Astrocyte (in vitro differentiated cells and primary cell): ENCODE results near the gene USF3. TPM values are rescaled to one million over a fixed set of nuclear protein-coding genes. Genes with fewer than 3 reads are reported as not detected.

Experiments
- DNase-seq: peaks from one replicate; pipeline ENCODE4 v3.0.0-alpha.2; 2010; ENCODE audit warnings: low read depth
- FAIRE-seq: peaks from 2 replicates; lab custom pipeline; 2011; peaks lifted over from hg19 to GRCh38; lab: Jason Lieb, UNC
- H2AFZ ChIP-seq: 2 replicates; pipeline ENCODE4 v1.6.0; 2012; ENCODE audit warnings: low read depth, low read length, inconsistent platforms
- H3K27ac ChIP-seq: 2 replicates; pipeline ENCODE4 v1.5.1; 2011; ENCODE audit warnings: low read depth, low read length, inconsistent platforms
- H3K27me3 ChIP-seq: 2 replicates; pipeline ENCODE4 v1.6.0; 2011; ENCODE audit warnings: low read length, inconsistent platforms; ENCODE audit not compliant: insufficient read depth
- H3K36me3 ChIP-seq: 2 replicates; pipeline ENCODE4 v1.5.1; 2011; ENCODE audit warnings: low read length, inconsistent platforms; ENCODE audit not compliant: insufficient read depth
- H3K4me1 ChIP-seq: 2 replicates; pipeline ENCODE4 v1.5.1; 2011; ENCODE audit warnings: low read length, inconsistent platforms; ENCODE audit not compliant: insufficient read depth
- H3K4me2 ChIP-seq: 2 replicates; pipeline ENCODE4 v1.6.0; 2012; ENCODE audit warnings: low read length, inconsistent platforms
- H3K4me3 ChIP-seq: 2 replicates; pipeline ENCODE4 v1.5.1; 2011; ENCODE audit warnings: low read depth, mild to moderate bottlenecking, low read length, inconsistent platforms; ENCODE audit not compliant: insufficient read depth
- H3K79me2 ChIP-seq: 2 replicates; pipeline ENCODE4 v1.6.0; 2012; ENCODE audit warnings: mild to moderate bottlenecking, low read length, inconsistent platforms; ENCODE audit not compliant: insufficient read depth
- H3K9ac ChIP-seq: 2 replicates; pipeline ENCODE4 v1.6.0; 2012; ENCODE audit warnings: mild to moderate bottlenecking, low read length, inconsistent platforms
- H3K9me3 ChIP-seq: 2 replicates; pipeline ENCODE4 v1.5.1; 2012; ENCODE audit warnings: low read depth, mild to moderate bottlenecking, low read length, inconsistent platforms; ENCODE audit not compliant: insufficient read depth
- H4K20me1 ChIP-seq: 2 replicates; pipeline ENCODE4 v1.6.0; 2012; ENCODE audit warnings: low read length, inconsistent platforms; ENCODE audit not compliant: insufficient read depth
- H3K27ac Mint-ChIP-seq: one replicate; pipeline ENCODE4 v1.8.0; 2021; ENCODE audit warnings: mild to moderate bottlenecking, mixed read lengths; ENCODE audit not compliant: unreplicated experiment
- H3K27me3 Mint-ChIP-seq: one replicate; pipeline ENCODE4 v1.8.0; 2021; ENCODE audit warnings: low read depth, mixed read lengths; ENCODE audit not compliant: unreplicated experiment
- H3K36me3 Mint-ChIP-seq: one replicate; pipeline ENCODE4 v1.8.0; 2021; ENCODE audit warnings: low read depth, mixed read lengths; ENCODE audit not compliant: unreplicated experiment
- H3K4me1 Mint-ChIP-seq: one replicate; pipeline ENCODE4 v1.8.0; 2021; ENCODE audit warnings: low read depth, mixed read lengths; ENCODE audit not compliant: unreplicated experiment
- H3K4me3 Mint-ChIP-seq: one replicate; pipeline ENCODE4 v1.8.0; 2021; ENCODE audit warnings: mild to moderate bottlenecking, moderate library complexity, mixed read lengths; ENCODE audit not compliant: unreplicated experiment
- H3K9me3 Mint-ChIP-seq: one replicate; pipeline ENCODE4 v1.8.0; 2021; ENCODE audit warnings: mild to moderate bottlenecking, mixed read lengths; ENCODE audit not compliant: unreplicated experiment
- EZH2 ChIP-seq: IDR thresholded peaks from 2 replicates; pipeline ENCODE4 v1.6.1; 2012; ENCODE audit warnings: mild to moderate bottlenecking, low read length, inconsistent platforms; ENCODE audit not compliant: insufficient read depth
- total RNA-seq: library from RNA; stranded (reverse); gene quantifications from 2 replicates; pipeline ENCODE4 v1.2.1, GENCODE V29; 2021
- TF ChIP-seq, protein P1 (sequence below): IDR thresholded peaks from 2 replicates; pipeline ENCODE4 v1.5.1; 2011; ENCODE audit warnings: low read depth, mild to moderate bottlenecking, inconsistent platforms, low read length, moderate library complexity; ENCODE audit not compliant: insufficient read depth

USF3 gene
- total RNA-seq, 1 donor from 2014 or later, result 11.8 TPM

DNA sequence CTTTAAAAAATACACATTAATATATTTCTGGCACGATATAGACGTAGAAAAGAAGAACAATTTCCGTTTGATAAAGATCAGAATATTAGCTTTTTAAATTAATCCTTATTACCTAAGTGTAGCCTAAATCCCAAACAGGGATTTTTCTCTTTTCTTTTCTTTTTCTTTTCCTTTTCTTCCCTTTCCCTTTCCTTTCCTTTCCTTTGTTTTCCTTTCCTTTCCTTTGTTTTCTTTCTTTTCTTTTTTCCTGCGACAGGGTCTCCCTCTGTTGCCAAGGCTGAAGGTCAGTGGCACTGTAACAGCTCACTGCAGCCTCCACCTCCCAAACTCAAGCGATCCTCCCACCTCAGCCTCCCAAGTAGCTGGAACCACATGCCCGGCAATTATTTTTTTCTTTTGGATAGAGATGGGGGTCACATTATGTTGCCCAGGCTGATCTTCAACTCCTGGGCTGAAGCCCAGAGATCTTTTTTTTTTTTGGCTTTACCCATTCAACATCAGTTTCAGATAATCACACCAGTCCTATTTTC is 1.8 kb upstream of the USF3 start:
- DNase-seq (no peak), FAIRE-seq (no peak)
- H3K4me1 Mint-ChIP-seq, result peaks cover 2% of the 10 kb centered on the region
- no peaks in the 10 kb centered on the region for H3K36me3 ChIP-seq
- peak overlapping the region; percentile 29 for H3K27ac Mint-ChIP-seq
- peaks cover 26% of the 10 kb centered on the region for H3K79me2 ChIP-seq
- no peak overlapping the region for H3K27ac ChIP-seq
- H3K36me3 Mint-ChIP-seq, result no peaks in the 10 kb centered on the region
- H3K9ac ChIP-seq, result no peak overlapping the region
- H3K27me3 Mint-ChIP-seq, result no peaks in the 10 kb centered on the region
- H2AFZ ChIP-seq, result no peak overlapping the region
- H3K9me3 Mint-ChIP-seq, result no peaks in the 10 kb centered on the region
- peaks cover 11% of the 10 kb centered on the region for H3K4me1 ChIP-seq
- no peak overlapping the region for H3K4me3 ChIP-seq
- peak overlapping the region; percentile 85 for H3K4me2 ChIP-seq
- no peak overlapping the region for H3K4me3 Mint-ChIP-seq
- TF ChIP-seq EZH2, result no peak
- TF ChIP-seq, protein P1, sequence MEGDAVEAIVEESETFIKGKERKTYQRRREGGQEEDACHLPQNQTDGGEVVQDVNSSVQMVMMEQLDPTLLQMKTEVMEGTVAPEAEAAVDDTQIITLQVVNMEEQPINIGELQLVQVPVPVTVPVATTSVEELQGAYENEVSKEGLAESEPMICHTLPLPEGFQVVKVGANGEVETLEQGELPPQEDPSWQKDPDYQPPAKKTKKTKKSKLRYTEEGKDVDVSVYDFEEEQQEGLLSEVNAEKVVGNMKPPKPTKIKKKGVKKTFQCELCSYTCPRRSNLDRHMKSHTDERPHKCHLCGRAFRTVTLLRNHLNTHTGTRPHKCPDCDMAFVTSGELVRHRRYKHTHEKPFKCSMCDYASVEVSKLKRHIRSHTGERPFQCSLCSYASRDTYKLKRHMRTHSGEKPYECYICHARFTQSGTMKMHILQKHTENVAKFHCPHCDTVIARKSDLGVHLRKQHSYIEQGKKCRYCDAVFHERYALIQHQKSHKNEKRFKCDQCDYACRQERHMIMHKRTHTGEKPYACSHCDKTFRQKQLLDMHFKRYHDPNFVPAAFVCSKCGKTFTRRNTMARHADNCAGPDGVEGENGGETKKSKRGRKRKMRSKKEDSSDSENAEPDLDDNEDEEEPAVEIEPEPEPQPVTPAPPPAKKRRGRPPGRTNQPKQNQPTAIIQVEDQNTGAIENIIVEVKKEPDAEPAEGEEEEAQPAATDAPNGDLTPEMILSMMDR, result no peak
- no peaks in the 10 kb centered on the region for H3K27me3 ChIP-seq
- no peaks in the 10 kb centered on the region for H3K9me3 ChIP-seq
- peaks cover 11% of the 10 kb centered on the region for H4K20me1 ChIP-seq

DNA sequence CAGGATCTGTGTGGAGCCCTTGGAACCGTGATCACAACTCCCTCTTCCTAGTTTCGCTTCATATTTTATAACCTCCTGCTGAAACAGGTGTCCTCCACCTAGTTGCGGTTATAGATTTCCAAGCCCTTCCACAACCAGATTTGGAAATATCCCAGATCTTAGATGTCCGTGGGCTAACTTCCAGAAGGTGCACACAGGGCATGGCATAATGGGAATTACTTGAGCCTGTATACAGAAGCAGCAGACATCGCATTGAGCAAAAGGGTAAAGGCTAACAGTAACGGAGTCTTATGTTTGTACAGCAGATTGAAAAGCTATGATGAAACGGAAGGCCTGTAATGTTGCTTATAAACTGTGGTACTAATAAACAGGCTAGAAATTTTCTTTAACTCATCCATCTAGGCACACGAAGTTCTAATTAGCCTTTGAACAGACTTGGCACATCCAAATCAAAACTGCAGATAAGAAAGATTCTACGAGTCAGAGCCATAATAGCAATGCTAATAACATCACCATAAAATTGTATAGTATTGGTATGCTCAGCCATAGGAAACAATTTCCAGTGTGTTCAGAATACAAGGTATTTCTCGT is 1.2 kb upstream of the USF3 start:
- Mint-ChIP-seq H3K4me1 (peaks cover 2% of the 10 kb centered on the region), H3K27ac (no peak overlapping the region), H3K36me3 (no peaks in the 10 kb centered on the region), H3K27me3 (no peaks in the 10 kb centered on the region), H3K4me3 (no peak overlapping the region), H3K9me3 (no peaks in the 10 kb centered on the region)
- TF ChIP-seq EZH2, result no peak
- TF ChIP-seq, protein P1, result no peak
- Histone ChIP-seq H4K20me1 (peaks cover 12% of the 10 kb centered on the region), H3K4me1 (peaks cover 11% of the 10 kb centered on the region), H3K9ac (peak overlapping the region; percentile 89), H3K4me3 (peak overlapping the region; percentile 96), H3K36me3 (no peaks in the 10 kb centered on the region), H3K4me2 (peak overlapping the region; percentile 92), H2AFZ (peak overlapping the region; percentile 95), H3K27ac (peak overlapping the region; percentile 76), H3K79me2 (peaks cover 32% of the 10 kb centered on the region), H3K9me3 (no peaks in the 10 kb centered on the region), H3K27me3 (no peaks in the 10 kb centered on the region)
- DNase-seq, result no peak
- FAIRE-seq, result no peak
